Measurements from ENCODE around the gene DUSP22. TPM values are rescaled to one million over a fixed set of nuclear protein-coding genes. Genes with fewer than 3 reads are reported as not detected.

The DUSP22 gene
- total RNA-seq, 4 donors from 2014 or later, result 53.2 to 89.8 (median 73.7) TPM

- no peak for TF ChIP-seq EP300 (IDR thresholded peaks at IDR 0.05)
- TF ChIP-seq POLR2A (IDR thresholded peaks at IDR 0.05), result no peak
- TF ChIP-seq, protein P1, sequence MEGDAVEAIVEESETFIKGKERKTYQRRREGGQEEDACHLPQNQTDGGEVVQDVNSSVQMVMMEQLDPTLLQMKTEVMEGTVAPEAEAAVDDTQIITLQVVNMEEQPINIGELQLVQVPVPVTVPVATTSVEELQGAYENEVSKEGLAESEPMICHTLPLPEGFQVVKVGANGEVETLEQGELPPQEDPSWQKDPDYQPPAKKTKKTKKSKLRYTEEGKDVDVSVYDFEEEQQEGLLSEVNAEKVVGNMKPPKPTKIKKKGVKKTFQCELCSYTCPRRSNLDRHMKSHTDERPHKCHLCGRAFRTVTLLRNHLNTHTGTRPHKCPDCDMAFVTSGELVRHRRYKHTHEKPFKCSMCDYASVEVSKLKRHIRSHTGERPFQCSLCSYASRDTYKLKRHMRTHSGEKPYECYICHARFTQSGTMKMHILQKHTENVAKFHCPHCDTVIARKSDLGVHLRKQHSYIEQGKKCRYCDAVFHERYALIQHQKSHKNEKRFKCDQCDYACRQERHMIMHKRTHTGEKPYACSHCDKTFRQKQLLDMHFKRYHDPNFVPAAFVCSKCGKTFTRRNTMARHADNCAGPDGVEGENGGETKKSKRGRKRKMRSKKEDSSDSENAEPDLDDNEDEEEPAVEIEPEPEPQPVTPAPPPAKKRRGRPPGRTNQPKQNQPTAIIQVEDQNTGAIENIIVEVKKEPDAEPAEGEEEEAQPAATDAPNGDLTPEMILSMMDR (IDR thresholded peaks at IDR 0.05), result no peak
- H3K27me3 ChIP-seq, result no peaks in the 10 kb centered on the region
- H3K27ac ChIP-seq, result no peak overlapping the region
- H3K9me3 ChIP-seq, result no peaks in the 10 kb centered on the region
- peaks cover 0 to 42% (median 11%) of the 10 kb centered on the region in 4 donors for H3K4me1 ChIP-seq
- H3K36me3 ChIP-seq, result no peaks in the 10 kb centered on the region
- H3K4me3 ChIP-seq, result no peak overlapping the region
- DNase-seq (ENCODE audit: low spot score in 2 of 2), result no peak
- 81 to 85% methylated on average over 5 of the region's 5 CpGs for WGBS, 2 donors
Observed at GRCh38 chr6:307874-308273, 15.6 kb downstream of the DUSP22 start.

GRCh38 chr6:308307-308706 is 16.0 kb downstream of the DUSP22 start:
- no peak overlapping the region for H3K4me3 ChIP-seq
- H3K4me1 ChIP-seq, result peaks cover 0 to 46% (median 11%) of the 10 kb centered on the region in 4 donors
- H3K27me3 ChIP-seq, result no peaks in the 10 kb centered on the region
- H3K36me3 ChIP-seq, result no peaks in the 10 kb centered on the region
- no peak for DNase-seq (ENCODE audit: low spot score in 2 of 2)
- H3K27ac ChIP-seq, result no peak overlapping the region
- H3K9me3 ChIP-seq, result no peaks in the 10 kb centered on the region
- TF ChIP-seq, protein P1 (IDR thresholded peaks at IDR 0.05), result no peak
- TF ChIP-seq EP300 (IDR thresholded peaks at IDR 0.05) (no peak), POLR2A (IDR thresholded peaks at IDR 0.05) (no peak)
- 86 to 89% methylated on average over 10 of the region's 10 CpGs for WGBS, 2 donors

GRCh38 chr6:308768-309167 is 16.5 kb downstream of the DUSP22 start:
- no peaks in the 10 kb centered on the region for H3K27me3 ChIP-seq
- 85 to 86% methylated on average over 8 of the region's 8 CpGs for WGBS, 2 donors
- peaks cover 0 to 51% (median 11%) of the 10 kb centered on the region in 4 donors for H3K4me1 ChIP-seq
- TF ChIP-seq EP300 (IDR thresholded peaks at IDR 0.05) (no peak), POLR2A (IDR thresholded peaks at IDR 0.05) (no peak)
- TF ChIP-seq, protein P1 (IDR thresholded peaks at IDR 0.05), result no peak
- DNase-seq (ENCODE audit: low spot score in 2 of 2), result no peak
- H3K9me3 ChIP-seq, result no peaks in the 10 kb centered on the region
- H3K36me3 ChIP-seq, result no peaks in the 10 kb centered on the region
- H3K4me3 ChIP-seq, result no peak overlapping the region
- no peak overlapping the region for H3K27ac ChIP-seq

DNA sequence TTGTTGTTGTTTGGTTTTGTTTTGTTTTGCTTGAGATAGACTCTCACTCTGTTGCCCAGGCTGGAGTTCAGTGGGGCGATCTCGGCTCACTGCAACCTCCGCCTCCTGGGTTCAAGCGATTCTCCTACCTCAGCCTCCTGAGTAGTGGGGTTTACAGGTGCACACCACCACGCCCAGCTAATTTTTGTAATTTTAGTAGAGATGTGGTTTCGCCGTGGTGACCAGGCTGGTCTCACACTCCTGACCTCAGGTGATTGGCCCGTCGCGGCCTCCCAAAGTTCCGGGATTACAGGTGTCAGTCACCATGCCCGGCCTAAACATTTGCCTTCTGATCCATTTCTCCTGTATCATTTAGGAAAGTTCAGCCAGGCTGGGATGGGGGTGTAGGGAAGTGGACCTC is 17.7 kb downstream of the DUSP22 start:
- H3K36me3 ChIP-seq, result no peaks in the 10 kb centered on the region
- 92 to 93% methylated on average over 12 of the region's 12 CpGs for WGBS, 2 donors
- no peak for DNase-seq (ENCODE audit: low spot score in 2 of 2)
- H3K27ac ChIP-seq, result no peak overlapping the region
- TF ChIP-seq, protein P1 (IDR thresholded peaks at IDR 0.05), result no peak
- TF ChIP-seq POLR2A (IDR thresholded peaks at IDR 0.05) (no peak), EP300 (IDR thresholded peaks at IDR 0.05) (no peak)
- peaks cover 0 to 41% (median 11%) of the 10 kb centered on the region in 4 donors for H3K4me1 ChIP-seq
- no peak overlapping the region for H3K4me3 ChIP-seq
- no peaks in the 10 kb centered on the region for H3K9me3 ChIP-seq
- H3K27me3 ChIP-seq, result no peaks in the 10 kb centered on the region

- TF ChIP-seq POLR2A (IDR thresholded peaks at IDR 0.05) (no peak), EP300 (IDR thresholded peaks at IDR 0.05) (no peak)
- TF ChIP-seq, protein P1 (IDR thresholded peaks at IDR 0.05), result no peak
- H3K27me3 ChIP-seq, result no peaks in the 10 kb centered on the region
- DNase-seq (ENCODE audit: low spot score in 2 of 2), result no peak
- no peaks in the 10 kb centered on the region for H3K36me3 ChIP-seq
- H3K4me1 ChIP-seq, result peaks cover 0 to 38% (median 11%) of the 10 kb centered on the region in 4 donors
- H3K27ac ChIP-seq, result no peak overlapping the region
- no peaks in the 10 kb centered on the region for H3K9me3 ChIP-seq
- no peak overlapping the region for H3K4me3 ChIP-seq
- WGBS, 2 donors, result 83 to 85% methylated on average over 2 of the region's 2 CpGs
Observed at GRCh38 chr6:310671-311070, 18.4 kb downstream of the DUSP22 start.

All from tibial nerve (tissue), 4 donors.